Fibroblast of lung (primary cell): ENCODE data around the gene TSPAN11. TPM values are rescaled to one million over a fixed set of nuclear protein-coding genes. Genes with fewer than 3 reads are reported as not detected.

Source experiments
- DNase-seq, 2 donors: peaks; one replicate each; pipeline versions ENCODE4 v3.0.0 to v3.0.0-alpha.2; 2010; ENCODE audit warnings: low read depth in 2 of 2
- H2AFZ ChIP-seq: 2 replicates; pipeline ENCODE4 v1.5.1; 2012; ENCODE audit warnings: low read length, control low read depth, inconsistent platforms
- H3K27ac ChIP-seq: 2 replicates; pipeline ENCODE4 v1.5.1; 2011; ENCODE audit warnings: low read length, control low read depth; ENCODE audit not compliant: insufficient read depth
- H3K27me3 ChIP-seq: 2 replicates; pipeline ENCODE4 v1.5.1; 2011; ENCODE audit warnings: mild to moderate bottlenecking, low read length; ENCODE audit not compliant: control insufficient read depth, insufficient read depth
- H3K36me3 ChIP-seq: 2 replicates; pipeline ENCODE4 v1.5.1; 2011; ENCODE audit warnings: low read length; ENCODE audit not compliant: control insufficient read depth, insufficient read depth
- H3K4me1 ChIP-seq: 2 replicates; pipeline ENCODE4 v1.5.1; 2011; ENCODE audit warnings: low read length; ENCODE audit not compliant: control insufficient read depth, insufficient read depth; ENCODE audit errors: extremely low read depth
- H3K4me2 ChIP-seq: 2 replicates; pipeline ENCODE4 v1.5.1; 2011; ENCODE audit warnings: low read length, control low read depth; ENCODE audit not compliant: insufficient read depth; ENCODE audit errors: extremely low read depth
- H3K4me3 ChIP-seq, 4 experiments: fragments of 200-600 bp in 1 of 4; sonication (generic) in 1 of 4; replicated peaks in 1 of 4; 2 replicates each; pipeline ENCODE4 v1.5.1; 2011 to 2016; ENCODE audit warnings: low read length in 4 of 4, low read depth in 3 of 4, mild to moderate bottlenecking in 3 of 4, control low read depth in 2 of 4, inconsistent platforms in 1 of 4, mixed read lengths in 1 of 4; ENCODE audit not compliant: insufficient read depth in 1 of 4; ENCODE audit errors: control extremely low read depth in 1 of 4
- H3K79me2 ChIP-seq: 2 replicates; pipeline ENCODE4 v1.5.1; 2012; ENCODE audit warnings: mild to moderate bottlenecking, low read length, inconsistent platforms; ENCODE audit not compliant: control insufficient read depth, insufficient read depth
- H3K9ac ChIP-seq: 2 replicates; pipeline ENCODE4 v1.5.1; 2011; ENCODE audit warnings: mild to moderate bottlenecking, low read length, control low read depth; ENCODE audit not compliant: insufficient read depth
- H3K9me3 ChIP-seq: 2 replicates; pipeline ENCODE4 v1.5.1; 2012; ENCODE audit warnings: low read depth, low read length; ENCODE audit not compliant: control insufficient read depth, insufficient read depth
- H4K20me1 ChIP-seq: 2 replicates; pipeline ENCODE4 v1.5.1; 2011; ENCODE audit warnings: low read length; ENCODE audit not compliant: control insufficient read depth, insufficient read depth; ENCODE audit errors: extremely low read depth
- CTCF ChIP-seq, 2 donors: IDR thresholded peaks in 1 of 2; conservative IDR thresholded peaks in 1 of 2; 1 replicate in 1 of 2; 2 replicates in 1 of 2; pipeline ENCODE4 v1.5.1; 2011 to 2012; ENCODE audit warnings: low read length in 2 of 2, control low read depth in 1 of 2, inconsistent platforms in 1 of 2, low read depth in 1 of 2, mild to moderate bottlenecking in 1 of 2
- EZH2 ChIP-seq: IDR thresholded peaks from 2 replicates; pipeline ENCODE4 v1.5.1; 2012; ENCODE audit warnings: low read length, control low read depth, mild to moderate bottlenecking; ENCODE audit errors: missing control alignments
- polyA minus RNA-seq: library from RNA; depleted of rRNA, polyadenylated mRNA; stranded (reverse); fragments of >200 nt; gene quantifications from 2 replicates; pipeline ENCODE4 v1.2.3, GENCODE V29; 2011; ENCODE audit warnings: low replicate concordance
- polyA plus RNA-seq, 2 donors: library from polyadenylated mRNA; depleted of rRNA in 1 of 2; stranded (reverse) in 1 of 2; unstranded in 1 of 2; fragments of >200 nt; gene quantifications; 2 replicates each; pipeline ENCODE4 v1.2.1, GENCODE V29; 2011 to 2012; ENCODE audit warnings: missing spikeins in 1 of 2
- total RNA-seq: library from RNA; depleted of rRNA; stranded (reverse); fragments of >200 nt; gene quantifications from 2 replicates; pipeline ENCODE4 v1.2.1, GENCODE V29; 2014

Gene TSPAN11
- 1.5 and 2.6 TPM in 2 replicates for total RNA-seq
- polyA plus RNA-seq: 0.02 and 0.05 TPM in 2 replicates
- polyA plus RNA-seq (2012): 0.05 and 0.06 TPM in 2 replicates
- 0.04 and 1.8 TPM in 2 replicates for polyA minus RNA-seq

- Histone ChIP-seq H2AFZ (no peak within 1 kb of the TSS), H3K27me3 (peaks cover 27% of the 10 kb centered on the region), H3K79me2 (no peaks in the 10 kb centered on the region), H3K9ac (no peak within 1 kb of the TSS), H3K4me1 (no peaks in the 10 kb centered on the region), H3K9me3 (no peaks in the 10 kb centered on the region), H3K27ac (no peak within 1 kb of the TSS), H3K4me3 (peak within 1 kb of the TSS in 3 of 4 experiments; percentile 17 to 41 (median 36)), H4K20me1 (no peaks in the 10 kb centered on the region), H3K36me3 (no peaks in the 10 kb centered on the region), H3K4me2 (peak within 1 kb of the TSS; percentile 59)
- peak; percentile 31 to 56 for DNase-seq
- TF ChIP-seq CTCF (conservative IDR thresholded peaks at IDR 0.05 in 1 of 2, IDR thresholded peaks at IDR 0.05 in 1 of 2; ENCODE audit: low read depth in 1 of 2, low read length in 2 of 2) (no peak), EZH2 (no peak)
Observed at GRCh38 chr12:30926243-30927221, at the start of gene TSPAN11. Gene TSPAN11 (plus strand): TSS chr12:30926748. CDS start chr12:30953992, 27,244 bp downstream.

GRCh38 chr12:30877105-30877875 lies 49.3 kb upstream of the TSPAN11 start:
- no peaks in the 10 kb centered on the region for H3K36me3 ChIP-seq
- no peaks in the 10 kb centered on the region for H3K79me2 ChIP-seq
- no peaks in the 10 kb centered on the region for H3K27me3 ChIP-seq
- no peak for DNase-seq
- no peak for TF ChIP-seq EZH2
- no peak for TF ChIP-seq CTCF (conservative IDR thresholded peaks at IDR 0.05 in 1 of 2, IDR thresholded peaks at IDR 0.05 in 1 of 2; ENCODE audit: low read depth in 1 of 2, low read length in 2 of 2)
- H4K20me1 ChIP-seq: no peaks in the 10 kb centered on the region
- H3K4me1 ChIP-seq: no peaks in the 10 kb centered on the region
- no peak overlapping the region for H2AFZ ChIP-seq
- H3K27ac ChIP-seq: no peak overlapping the region
- H3K9ac ChIP-seq: no peak overlapping the region
- H3K4me3 ChIP-seq: no peak overlapping the region
- H3K9me3 ChIP-seq: no peaks in the 10 kb centered on the region
- H3K4me2 ChIP-seq: no peak overlapping the region

- TF ChIP-seq EZH2: no peak
- no peak for TF ChIP-seq CTCF (conservative IDR thresholded peaks at IDR 0.05 in 1 of 2, IDR thresholded peaks at IDR 0.05 in 1 of 2; ENCODE audit: low read depth in 1 of 2, low read length in 2 of 2)
- H3K4me3 ChIP-seq: no peak overlapping the region
- no peak overlapping the region for H3K27ac ChIP-seq
- no peak overlapping the region for H3K4me2 ChIP-seq
- no peak for DNase-seq
- no peaks in the 10 kb centered on the region for H3K27me3 ChIP-seq
- H3K9ac ChIP-seq: no peak overlapping the region
- H3K79me2 ChIP-seq: no peaks in the 10 kb centered on the region
- H3K9me3 ChIP-seq: no peaks in the 10 kb centered on the region
- H3K36me3 ChIP-seq: no peaks in the 10 kb centered on the region
- H2AFZ ChIP-seq: no peak overlapping the region
- no peaks in the 10 kb centered on the region for H4K20me1 ChIP-seq
- no peaks in the 10 kb centered on the region for H3K4me1 ChIP-seq
Observed at GRCh38 chr12:30878024-30878423, 48.5 kb upstream of the TSPAN11 start.
